ENCODE results near the gene CDC42EP4. TPM values are rescaled to one million over a fixed set of nuclear protein-coding genes. Genes with fewer than 3 reads are reported as not detected.

CDC42EP4 gene
- total and polyA plus RNA-seq, 9 of the 15 experiments (the other 6 are each of a cell fraction or from before 2014, with no cell fraction given): 0.65 to 20.8 (median 12.3) TPM

DNA sequence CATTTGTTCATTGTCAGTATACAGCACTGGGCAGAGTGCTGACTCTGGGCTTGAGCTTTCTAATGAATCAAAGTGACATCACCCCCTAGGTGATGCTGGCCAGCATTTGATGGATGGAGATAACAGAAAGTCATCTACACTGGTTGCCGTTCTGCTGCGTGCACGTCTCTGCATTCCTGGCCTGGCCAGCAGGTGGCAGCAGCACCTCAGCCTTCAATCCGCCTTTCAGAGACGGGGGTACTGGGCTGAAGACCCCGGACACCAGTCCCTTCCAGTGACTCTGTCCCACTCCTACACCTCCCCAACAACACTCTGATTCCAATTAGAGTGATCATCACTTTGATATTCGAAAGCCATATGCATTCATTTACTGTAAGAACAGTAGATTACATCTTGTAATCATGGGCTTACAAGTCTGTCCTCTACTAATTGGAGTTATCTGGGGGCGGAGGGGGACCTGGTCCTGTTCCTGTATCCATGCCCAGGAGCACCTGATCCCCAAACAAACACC is 56.1 kb downstream of the CDC42EP4 start (continued):
- TF ChIP-seq KLF1 (tag; IDR thresholded peaks at IDR 0.05): no peak
- no peak for TF ChIP-seq DIDO1 (tag; IDR thresholded peaks at IDR 0.05; ENCODE audit: low read depth)
- peak; percentile 63; the same call in 1 of the 2 replicates for TF ChIP-seq RB1 (IDR thresholded peaks at IDR 0.05; ENCODE audit: low read depth)
- no peak for TF ChIP-seq TSC22D4 (tag; IDR thresholded peaks at IDR 0.05)
- TF ChIP-seq SRSF9 (IDR thresholded peaks at IDR 0.05; ENCODE audit: borderline replicate concordance, low read depth, low read length): no peak
- TF ChIP-seq ZNF41 (CRISPR knock-in tag; conservative IDR thresholded peaks at IDR 0.05): no peak
- TF ChIP-seq FOXM1 (IDR thresholded peaks at IDR 0.05; ENCODE audit: low read depth): no peak
- no peak for TF ChIP-seq FOXM1 (CRISPR knock-in tag; IDR thresholded peaks at IDR 0.05; ENCODE audit: low read depth)
- TF ChIP-seq, protein P1, sequence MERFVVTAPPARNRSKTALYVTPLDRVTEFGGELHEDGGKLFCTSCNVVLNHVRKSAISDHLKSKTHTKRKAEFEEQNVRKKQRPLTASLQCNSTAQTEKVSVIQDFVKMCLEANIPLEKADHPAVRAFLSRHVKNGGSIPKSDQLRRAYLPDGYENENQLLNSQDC (CRISPR knock-in tag; IDR thresholded peaks at IDR 0.05): no peak
- no peak for TF ChIP-seq SAP30 (IDR thresholded peaks at IDR 0.05; ENCODE audit: borderline replicate concordance, insufficient read depth, low read depth, low read length, poor library complexity, severe bottlenecking)
- TF ChIP-seq ARID1B (IDR thresholded peaks at IDR 0.05): no peak
- TF ChIP-seq POU5F1 (IDR thresholded peaks at IDR 0.05; ENCODE audit: borderline replicate concordance, low read depth, low read length, partially characterized antibody): no peak
- no peak for TF ChIP-seq NR4A1 (CRISPR knock-in tag; IDR thresholded peaks at IDR 0.05)
- no peak for TF ChIP-seq NR4A1 (tag; IDR thresholded peaks at IDR 0.05)
- no peak for TF ChIP-seq NCOA2 (IDR thresholded peaks at IDR 0.05; ENCODE audit: partially characterized antibody in 2 of 2)
- TF ChIP-seq TEAD1 (CRISPR knock-in tag; IDR thresholded peaks at IDR 0.05): peak in 1 of 2 experiments; percentile 93; a peak in 2 of 4 replicates
- TF ChIP-seq, protein P2, sequence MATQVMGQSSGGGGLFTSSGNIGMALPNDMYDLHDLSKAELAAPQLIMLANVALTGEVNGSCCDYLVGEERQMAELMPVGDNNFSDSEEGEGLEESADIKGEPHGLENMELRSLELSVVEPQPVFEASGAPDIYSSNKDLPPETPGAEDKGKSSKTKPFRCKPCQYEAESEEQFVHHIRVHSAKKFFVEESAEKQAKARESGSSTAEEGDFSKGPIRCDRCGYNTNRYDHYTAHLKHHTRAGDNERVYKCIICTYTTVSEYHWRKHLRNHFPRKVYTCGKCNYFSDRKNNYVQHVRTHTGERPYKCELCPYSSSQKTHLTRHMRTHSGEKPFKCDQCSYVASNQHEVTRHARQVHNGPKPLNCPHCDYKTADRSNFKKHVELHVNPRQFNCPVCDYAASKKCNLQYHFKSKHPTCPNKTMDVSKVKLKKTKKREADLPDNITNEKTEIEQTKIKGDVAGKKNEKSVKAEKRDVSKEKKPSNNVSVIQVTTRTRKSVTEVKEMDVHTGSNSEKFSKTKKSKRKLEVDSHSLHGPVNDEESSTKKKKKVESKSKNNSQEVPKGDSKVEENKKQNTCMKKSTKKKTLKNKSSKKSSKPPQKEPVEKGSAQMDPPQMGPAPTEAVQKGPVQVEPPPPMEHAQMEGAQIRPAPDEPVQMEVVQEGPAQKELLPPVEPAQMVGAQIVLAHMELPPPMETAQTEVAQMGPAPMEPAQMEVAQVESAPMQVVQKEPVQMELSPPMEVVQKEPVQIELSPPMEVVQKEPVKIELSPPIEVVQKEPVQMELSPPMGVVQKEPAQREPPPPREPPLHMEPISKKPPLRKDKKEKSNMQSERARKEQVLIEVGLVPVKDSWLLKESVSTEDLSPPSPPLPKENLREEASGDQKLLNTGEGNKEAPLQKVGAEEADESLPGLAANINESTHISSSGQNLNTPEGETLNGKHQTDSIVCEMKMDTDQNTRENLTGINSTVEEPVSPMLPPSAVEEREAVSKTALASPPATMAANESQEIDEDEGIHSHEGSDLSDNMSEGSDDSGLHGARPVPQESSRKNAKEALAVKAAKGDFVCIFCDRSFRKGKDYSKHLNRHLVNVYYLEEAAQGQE (IDR thresholded peaks at IDR 0.05; ENCODE audit: borderline replicate concordance): peak; percentile 96
- TF ChIP-seq, protein P2 (CRISPR knock-in tag; IDR thresholded peaks at IDR 0.05; ENCODE audit: low read depth): no peak
- no peak for TF ChIP-seq ZNF12 (CRISPR knock-in tag; IDR thresholded peaks at IDR 0.05)
- TF ChIP-seq SNIP1 (IDR thresholded peaks at IDR 0.05; ENCODE audit: low read depth): no peak
- TF ChIP-seq ATF1 (CRISPR knock-in tag; IDR thresholded peaks at IDR 0.05): no peak
- TF ChIP-seq ATF1 (tag; IDR thresholded peaks at IDR 0.05): peak; percentile 50
